IMR-90 (cell line): ENCODE results near the gene FEN1. TPM values are rescaled to one million over a fixed set of nuclear protein-coding genes. Genes with fewer than 3 reads are reported as not detected.
A peak's percentile ranks its signal among the peaks of the same experiment; 100 is the strongest.

Experiments used
- ATAC-seq: fragments of 200-7000 bp; cut with Tn5 transposase; 2 replicates; pipeline ENCODE4 v1.9.1; 2020; ENCODE audit warnings: low read depth, mild to moderate bottlenecking, moderate library complexity
- BruUV-seq: library from RNA; stranded (reverse); fragments of 400-500 nt; replicated peaks from 2 replicates; lab custom pipeline; 2021; lab: Mats Ljungman, UMichigan
- CTCF ChIA-PET: fragments of 300-600 bp; formaldehyde crosslinking; extraction: SDS; loops from one replicate; lab custom pipeline; 2021; ENCODE audit warnings: antibody characterized with exemption; lab: Yijun Ruan, JAX
- POLR2A ChIA-PET: fragments of 300-600 bp; sonication (Branson Sonifier 250); formaldehyde crosslinking; loops from one replicate; lab custom pipeline; 2022; ENCODE audit warnings: antibody characterized with exemption; ENCODE audit not compliant: unreplicated experiment; lab: Charles Lee
- DNase-seq: peaks from one replicate; pipeline ENCODE4 v3.0.0; 2013
- H2AFZ ChIP-seq: replicated peaks from 2 replicates; pipeline ENCODE3; 2013; ENCODE audit warnings: low read length, mild to moderate bottlenecking; ENCODE audit not compliant: poor library complexity
- H2AK5ac ChIP-seq: 2 replicates; pipeline ENCODE4 v1.6.1; 2013; ENCODE audit warnings: low read depth, low read length, inconsistent platforms
- H2AK9ac ChIP-seq: replicated peaks from 2 replicates; pipeline ENCODE3; 2013; ENCODE audit warnings: mild to moderate bottlenecking, low read depth, low read length, moderate library complexity; ENCODE audit not compliant: poor library complexity
- H2BK120ac ChIP-seq: 2 replicates; pipeline ENCODE4 v1.6.1; 2013; ENCODE audit warnings: low read depth, low read length, inconsistent platforms
- H2BK15ac ChIP-seq: 3 replicates; pipeline ENCODE4 v1.6.1; 2013; ENCODE audit warnings: low read depth, low read length, inconsistent platforms
- H2BK20ac ChIP-seq: 2 replicates; pipeline ENCODE4 v1.6.1; 2013; ENCODE audit warnings: low read depth, mild to moderate bottlenecking, inconsistent platforms, low read length, moderate library complexity
- H2BK5ac ChIP-seq: 2 replicates; pipeline ENCODE4 v1.6.1; 2013; ENCODE audit warnings: mild to moderate bottlenecking, low read depth, low read length, inconsistent platforms; ENCODE audit not compliant: poor library complexity, severe bottlenecking
- H3K14ac ChIP-seq: replicated peaks from 2 replicates; pipeline ENCODE4 v1.6.1; 2013; ENCODE audit warnings: low read depth, low read length, inconsistent platforms
- H3K18ac ChIP-seq: 2 replicates; pipeline ENCODE4 v1.6.1; 2013; ENCODE audit warnings: low read depth, low read length, control low read depth
- H3K23ac ChIP-seq: 2 replicates; pipeline ENCODE4 v1.6.1; 2013; ENCODE audit warnings: low read depth, low read length, inconsistent platforms
- H3K27ac ChIP-seq: 2 replicates; pipeline ENCODE4 v1.5.1; 2013; ENCODE audit warnings: mild to moderate bottlenecking, control low read depth, low read length; ENCODE audit not compliant: insufficient read depth
- H3K27me3 ChIP-seq: 2 replicates; pipeline ENCODE4 v1.6.1; 2013; ENCODE audit warnings: low read length; ENCODE audit not compliant: control insufficient read depth, insufficient read depth
- H3K36me3 ChIP-seq: 2 replicates; pipeline ENCODE4 v1.6.1; 2013; ENCODE audit warnings: low read length, mixed read lengths; ENCODE audit not compliant: control insufficient read depth, insufficient read depth
- H3K4ac ChIP-seq: 2 replicates; pipeline ENCODE4 v1.6.1; 2013; ENCODE audit warnings: low read depth, low read length, inconsistent platforms
- H3K4me1 ChIP-seq: 2 replicates; pipeline ENCODE4 v1.6.1; 2013; ENCODE audit warnings: low read length, mixed read lengths; ENCODE audit not compliant: control insufficient read depth, insufficient read depth
- H3K4me2 ChIP-seq: 2 replicates; pipeline ENCODE4 v1.6.1; 2013; ENCODE audit warnings: low read depth, mild to moderate bottlenecking, control low read depth, low read length, moderate library complexity
- H3K4me3 ChIP-seq: 2 replicates; pipeline ENCODE4 v1.5.1; 2013; ENCODE audit warnings: low read depth, mild to moderate bottlenecking, control low read depth, low read length, moderate library complexity; ENCODE audit not compliant: insufficient read depth
- H3K56ac ChIP-seq: 2 replicates; pipeline ENCODE4 v1.6.1; 2013; ENCODE audit warnings: low read length, inconsistent platforms; ENCODE audit not compliant: insufficient read depth; ENCODE audit errors: extremely low read depth
- H3K79me1 ChIP-seq, 2 experiments: 2 replicates each; pipeline ENCODE4 v1.6.1; 2013; ENCODE audit warnings: low read length in 2 of 2, inconsistent platforms in 1 of 2, low read depth in 1 of 2
- H3K9ac ChIP-seq: 2 replicates; pipeline ENCODE4 v1.6.1; 2013; ENCODE audit warnings: low read depth, low read length, control low read depth
- H3K9me1 ChIP-seq: 2 replicates; pipeline ENCODE4 v1.6.1; 2013; ENCODE audit warnings: low read length, inconsistent platforms; ENCODE audit not compliant: insufficient read depth
- H3K9me3 ChIP-seq: 2 replicates; pipeline ENCODE4 v1.6.1; 2013; ENCODE audit warnings: low read length; ENCODE audit not compliant: control insufficient read depth, insufficient read depth
- H4K20me1 ChIP-seq: 2 replicates; pipeline ENCODE4 v1.6.1; 2013; ENCODE audit warnings: low read length, inconsistent platforms; ENCODE audit not compliant: insufficient read depth
- H4K5ac ChIP-seq: 2 replicates; pipeline ENCODE4 v1.6.1; 2013; ENCODE audit warnings: mild to moderate bottlenecking, low read depth, low read length, control low read depth
- H4K8ac ChIP-seq, 2 experiments: 2 replicates each; pipeline ENCODE4 v1.6.1; 2013; ENCODE audit warnings: low read depth in 2 of 2, low read length in 2 of 2, control low read depth in 1 of 2, inconsistent platforms in 1 of 2
- H4K91ac ChIP-seq: 2 replicates; pipeline ENCODE4 v1.6.1; 2013; ENCODE audit warnings: low read depth, low read length, inconsistent platforms; ENCODE audit not compliant: insufficient read depth
- CTCF ChIP-seq: conservative IDR thresholded peaks from 2 replicates; pipeline ENCODE4 v1.5.1; 2012; ENCODE audit warnings: mild to moderate bottlenecking, low read depth, low read length, improper control_type of control experiment
- MAZ ChIP-seq: IDR thresholded peaks from 2 replicates; pipeline ENCODE4 v1.6.1; 2012; ENCODE audit warnings: low read depth, mild to moderate bottlenecking, low read length, improper control_type of control experiment, moderate library complexity, borderline replicate concordance
- MXI1 ChIP-seq: IDR thresholded peaks from 2 replicates; pipeline ENCODE4 v1.6.1; 2012; ENCODE audit warnings: low read depth, mild to moderate bottlenecking, low read length, moderate library complexity, borderline replicate concordance
- RFX5 ChIP-seq: IDR thresholded peaks from 2 replicates; pipeline ENCODE4 v1.8.0; 2012; ENCODE audit warnings: low read depth, mild to moderate bottlenecking, low read length, moderate library complexity
- WGBS, 2 experiments: methylation state at CpG; one replicate each; pipeline versions ENCODE4 v1.1.5 to v1.1.7; 2013; ENCODE audit warnings: missing lambda C conversion rate in 2 of 2; ENCODE audit not compliant: insufficient read length in 1 of 2; ENCODE audit errors: extremely low coverage in 2 of 2; 5-methylcytosine and 5-hydroxymethylcytosine counted together
- dilution Hi-C: fragments of 300-500 bp; cut with HindIII; formaldehyde crosslinking; loops from one replicate; pipeline ENCODE4 v1.14.3; 2018; ENCODE audit warnings: low sequenced_read_pairs; ENCODE audit not compliant: unreplicated experiment
- in situ Hi-C: fragments of 300-500 bp; cut with MboI; formaldehyde crosslinking; loops from 3 replicates; pipeline ENCODE4 v1.14.3; 2019; ENCODE audit warnings: low sequenced_read_pairs, inconsistent platforms, mixed read lengths
- intact Hi-C: fragments of 100-400 bp; cut with micrococcal nuclease; formaldehyde crosslinking; loops from 2 replicates; pipeline ENCODE4 v1.10.0; 2022
- polyA plus RNA-seq, 3 experiments: library from polyadenylated mRNA; depleted of rRNA; stranded (reverse); fragments of >200 nt; gene quantifications; 2 replicates each; pipeline ENCODE4 v1.2.3, GENCODE V29; 2012; ENCODE audit warnings: low replicate concordance in 1 of 3
- total RNA-seq: library from RNA; depleted of rRNA; stranded (reverse); fragments of >200 nt; gene quantifications from 2 replicates; pipeline ENCODE4 v1.2.3, GENCODE V29; 2012

The FEN1 gene
- total and polyA plus RNA-seq, 2 of the 4 experiments (the other 2 are of a cell fraction) = 23.0 to 41.9 TPM

GRCh38 chr11:61754534-61755482 is 37.9 kb upstream of the FEN1 start:
- no peak overlapping the region for H2BK20ac ChIP-seq
- no peak overlapping the region for H3K23ac ChIP-seq
- H2BK120ac ChIP-seq = peak overlapping the region; percentile 19; the same call in 1 of the 2 replicates
- H3K4ac ChIP-seq = no peak overlapping the region
- dilution Hi-C loops = no loop called here
- peaks cover 15% of the 10 kb centered on the region for H3K4me1 ChIP-seq
- no peak overlapping the region for H3K14ac ChIP-seq
- H3K4me2 ChIP-seq = no peak overlapping the region; the same call in 1 of the 2 replicates
- peak overlapping the region; percentile 45 for H4K91ac ChIP-seq
- H4K5ac ChIP-seq = 0 out of 2 replicates have a peak overlapping the region, but pooled peaks have one; percentile 41
- ChIA-PET POLR2A (no interaction called here), CTCF (no interaction called here)
- no peak overlapping the region for H3K27ac ChIP-seq
- H4K20me1 ChIP-seq = no peaks in the 10 kb centered on the region
- H3K9ac ChIP-seq = no peak overlapping the region
- H2AK5ac ChIP-seq = 0 out of 2 replicates have a peak overlapping the region, but pooled peaks have one; percentile 1
- peak overlapping the region; percentile 55 for H2AK9ac ChIP-seq
- TF ChIP-seq RFX5 (no peak), CTCF (no peak), MXI1 (no peak), MAZ (peak; percentile 85; the same call in 1 of the 2 replicates)
- 0 out of 4 replicates have a peak, but pooled peaks cover 0 to 3% of the 10 kb centered on the region in 2 experiments for H3K79me1 ChIP-seq
- no peaks in the 10 kb centered on the region for H3K9me3 ChIP-seq
- in situ Hi-C loops = no loop called here
- ATAC-seq (peak; percentile 9; the same call in 1 of the 2 replicates), DNase-seq (peak; percentile 54)
- intact Hi-C loops = no loop called here
- no TSS peak for BruUV-seq
- no peak overlapping the region for H3K4me3 ChIP-seq
- H4K8ac ChIP-seq = peak overlapping the region in 1 of 2 experiments; percentile 29; a peak in 1 of 4 replicates
- peak overlapping the region; percentile 43 for H2AFZ ChIP-seq
- no peak overlapping the region for H3K18ac ChIP-seq
- no peak overlapping the region for H2BK5ac ChIP-seq
- 83% methylated on average over 22 of the region's 31 CpGs; no CpG with 5 or more reads in 1 of the 2 experiments for WGBS, 2 experiments
- H3K56ac ChIP-seq = no peak overlapping the region
- no peaks in the 10 kb centered on the region for H3K9me1 ChIP-seq
- H3K27me3 ChIP-seq = peaks cover 3% of the 10 kb centered on the region; the same call in 1 of the 2 replicates
- H3K36me3 ChIP-seq = no peaks in the 10 kb centered on the region
- H2BK15ac ChIP-seq = no peak overlapping the region
